HEK293 (cell line): ENCODE data around the gene ARL15.
A peak's percentile ranks its signal among the peaks of the same experiment; 100 is the strongest.

ENCODE experiments used
- GLI2 ChIP-seq: fragments of 450-650 bp; formaldehyde crosslinking; IDR thresholded peaks from 2 replicates; pipeline ENCODE4; 2017; ENCODE audit warnings: missing biosample characterization, missing genetic modification characterization, low read depth, borderline replicate concordance
- KLF8 ChIP-seq: fragments of 450-650 bp; formaldehyde crosslinking; IDR thresholded peaks from 2 replicates; pipeline ENCODE4 v1.5.1; 2016; ENCODE audit warnings: missing biosample characterization, missing genetic modification characterization
- MYNN ChIP-seq: fragments of 450-650 bp; formaldehyde crosslinking; IDR thresholded peaks from 2 replicates; pipeline ENCODE4 v1.5.1; 2016; ENCODE audit warnings: missing biosample characterization, missing genetic modification characterization, borderline replicate concordance
- OSR2 ChIP-seq: fragments of 450-650 bp; formaldehyde crosslinking; IDR thresholded peaks from 2 replicates; pipeline ENCODE4 v1.5.1; 2016; ENCODE audit warnings: missing biosample characterization, missing genetic modification characterization
- ZBTB17 ChIP-seq: fragments of 450-650 bp; formaldehyde crosslinking; IDR thresholded peaks from 2 replicates; pipeline ENCODE4 v1.5.1; 2016; ENCODE audit warnings: missing biosample characterization, missing genetic modification characterization
- ZNF10 ChIP-seq: fragments of 450-650 bp; formaldehyde crosslinking; IDR thresholded peaks from 2 replicates; pipeline ENCODE4 v1.5.1; 2017; ENCODE audit warnings: missing biosample characterization, missing genetic modification characterization
- ZNF16 ChIP-seq: fragments of 450-650 bp; formaldehyde crosslinking; IDR thresholded peaks from 2 replicates; pipeline ENCODE4 v1.5.1; 2016; ENCODE audit warnings: low read depth, missing biosample characterization, missing genetic modification characterization
- ZNF174 ChIP-seq: fragments of 450-650 bp; formaldehyde crosslinking; IDR thresholded peaks from 2 replicates; pipeline ENCODE4 v1.5.0; 2017; ENCODE audit warnings: missing biosample characterization, mild to moderate bottlenecking, missing genetic modification characterization
- ZNF544 ChIP-seq: fragments of 450-650 bp; formaldehyde crosslinking; IDR thresholded peaks from 2 replicates; pipeline ENCODE4 v1.5.0; 2017; ENCODE audit warnings: missing biosample characterization, missing genetic modification characterization
- TF ChIP-seq, protein P1 (sequence below): fragments of 450-650 bp; formaldehyde crosslinking; IDR thresholded peaks from 2 replicates; pipeline ENCODE4 v1.5.1; 2017; ENCODE audit warnings: missing biosample characterization, missing genetic modification characterization
- TF ChIP-seq, protein P2 (sequence below): sonication (generic); formaldehyde crosslinking; IDR thresholded peaks from 2 replicates; pipeline ENCODE4 v1.8.1; 2022; ENCODE audit warnings: mild to moderate bottlenecking, moderate library complexity, missing genetic modification reagents
- TF ChIP-seq, protein P3 (sequence below): fragments of 450-650 bp; formaldehyde crosslinking; IDR thresholded peaks from 2 replicates; pipeline ENCODE4 v1.5.1; 2016; ENCODE audit warnings: missing biosample characterization, missing genetic modification characterization
- TF ChIP-seq, protein P4 (sequence below): fragments of 450-650 bp; formaldehyde crosslinking; IDR thresholded peaks from 2 replicates; pipeline ENCODE4 v1.5.1; 2016; ENCODE audit warnings: missing biosample characterization, missing genetic modification characterization
- TF ChIP-seq, protein P5 (sequence below): fragments of 450-650 bp; formaldehyde crosslinking; IDR thresholded peaks from 2 replicates; pipeline ENCODE4 v1.5.1; 2016; ENCODE audit warnings: missing biosample characterization, missing genetic modification characterization

The ARL15 gene

DNA sequence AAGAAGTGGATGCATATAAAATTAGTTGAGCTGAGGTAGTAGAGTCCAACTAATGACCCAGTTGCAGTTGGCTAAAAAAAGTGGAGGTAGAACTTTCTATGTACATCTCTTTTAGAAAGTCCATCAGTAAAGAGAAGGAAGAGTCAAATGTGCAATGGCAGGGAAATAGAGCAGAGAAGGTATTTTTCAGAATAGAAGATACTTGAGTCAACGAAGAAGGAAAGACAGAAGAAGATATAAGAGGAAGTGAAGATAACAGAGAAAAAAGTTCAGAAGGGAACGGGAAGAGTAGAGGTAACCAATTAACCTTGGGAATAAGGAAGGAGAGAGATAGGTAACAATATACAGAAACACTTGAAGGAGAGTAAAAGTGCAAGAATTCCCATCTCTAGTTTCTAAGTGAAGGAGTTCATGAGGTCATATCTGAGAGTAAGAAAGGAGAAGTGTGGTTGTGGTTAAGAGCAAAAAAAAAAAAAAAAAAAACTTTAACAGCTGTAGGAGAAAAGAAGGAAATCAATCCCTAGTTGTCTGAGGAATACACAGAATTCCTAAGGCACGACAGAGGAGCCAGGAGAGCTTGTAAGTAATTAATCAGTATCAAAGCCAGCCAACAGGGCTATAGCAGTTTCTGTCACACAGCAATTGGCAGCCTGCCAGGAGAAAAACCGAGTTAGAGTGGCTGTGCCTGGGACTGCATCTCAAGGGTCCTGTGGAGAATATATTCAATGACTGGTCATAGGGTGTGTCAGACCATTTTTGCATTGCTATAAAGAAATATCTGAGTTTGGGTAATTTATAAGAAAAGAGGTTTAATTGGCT lies 61.0 kb downstream of the ARL15 start (continued):
- TF ChIP-seq OSR2 (tag by site-specific recombination) = no peak
- no peak for TF ChIP-seq KLF8
- peak; percentile 91 for TF ChIP-seq ZNF544 (tag by site-specific recombination)
- TF ChIP-seq, protein P1, sequence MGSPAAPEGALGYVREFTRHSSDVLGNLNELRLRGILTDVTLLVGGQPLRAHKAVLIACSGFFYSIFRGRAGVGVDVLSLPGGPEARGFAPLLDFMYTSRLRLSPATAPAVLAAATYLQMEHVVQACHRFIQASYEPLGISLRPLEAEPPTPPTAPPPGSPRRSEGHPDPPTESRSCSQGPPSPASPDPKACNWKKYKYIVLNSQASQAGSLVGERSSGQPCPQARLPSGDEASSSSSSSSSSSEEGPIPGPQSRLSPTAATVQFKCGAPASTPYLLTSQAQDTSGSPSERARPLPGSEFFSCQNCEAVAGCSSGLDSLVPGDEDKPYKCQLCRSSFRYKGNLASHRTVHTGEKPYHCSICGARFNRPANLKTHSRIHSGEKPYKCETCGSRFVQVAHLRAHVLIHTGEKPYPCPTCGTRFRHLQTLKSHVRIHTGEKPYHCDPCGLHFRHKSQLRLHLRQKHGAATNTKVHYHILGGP (tag by site-specific recombination) = peak; percentile 52; the same call in 1 of the 2 replicates
- TF ChIP-seq MYNN (tag by site-specific recombination) = no peak
- TF ChIP-seq ZNF16 (tag by site-specific recombination) = no peak
- TF ChIP-seq, protein P2, sequence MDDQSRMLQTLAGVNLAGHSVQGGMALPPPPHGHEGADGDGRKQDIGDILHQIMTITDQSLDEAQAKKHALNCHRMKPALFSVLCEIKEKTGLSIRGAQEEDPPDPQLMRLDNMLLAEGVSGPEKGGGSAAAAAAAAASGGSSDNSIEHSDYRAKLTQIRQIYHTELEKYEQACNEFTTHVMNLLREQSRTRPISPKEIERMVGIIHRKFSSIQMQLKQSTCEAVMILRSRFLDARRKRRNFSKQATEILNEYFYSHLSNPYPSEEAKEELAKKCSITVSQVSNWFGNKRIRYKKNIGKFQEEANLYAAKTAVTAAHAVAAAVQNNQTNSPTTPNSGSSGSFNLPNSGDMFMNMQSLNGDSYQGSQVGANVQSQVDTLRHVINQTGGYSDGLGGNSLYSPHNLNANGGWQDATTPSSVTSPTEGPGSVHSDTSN (CRISPR knock-in tag) = no peak
- TF ChIP-seq, protein P3, sequence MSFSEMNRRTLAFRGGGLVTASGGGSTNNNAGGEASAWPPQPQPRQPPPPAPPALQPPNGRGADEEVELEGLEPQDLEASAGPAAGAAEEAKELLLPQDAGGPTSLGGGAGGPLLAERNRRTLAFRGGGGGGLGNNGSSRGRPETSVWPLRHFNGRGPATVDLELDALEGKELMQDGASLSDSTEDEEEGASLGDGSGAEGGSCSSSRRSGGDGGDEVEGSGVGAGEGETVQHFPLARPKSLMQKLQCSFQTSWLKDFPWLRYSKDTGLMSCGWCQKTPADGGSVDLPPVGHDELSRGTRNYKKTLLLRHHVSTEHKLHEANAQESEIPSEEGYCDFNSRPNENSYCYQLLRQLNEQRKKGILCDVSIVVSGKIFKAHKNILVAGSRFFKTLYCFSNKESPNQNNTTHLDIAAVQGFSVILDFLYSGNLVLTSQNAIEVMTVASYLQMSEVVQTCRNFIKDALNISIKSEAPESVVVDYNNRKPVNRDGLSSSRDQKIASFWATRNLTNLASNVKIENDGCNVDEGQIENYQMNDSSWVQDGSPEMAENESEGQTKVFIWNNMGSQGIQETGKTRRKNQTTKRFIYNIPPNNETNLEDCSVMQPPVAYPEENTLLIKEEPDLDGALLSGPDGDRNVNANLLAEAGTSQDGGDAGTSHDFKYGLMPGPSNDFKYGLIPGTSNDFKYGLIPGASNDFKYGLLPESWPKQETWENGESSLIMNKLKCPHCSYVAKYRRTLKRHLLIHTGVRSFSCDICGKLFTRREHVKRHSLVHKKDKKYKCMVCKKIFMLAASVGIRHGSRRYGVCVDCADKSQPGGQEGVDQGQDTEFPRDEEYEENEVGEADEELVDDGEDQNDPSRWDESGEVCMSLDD (tag by site-specific recombination) = no peak
- 0 out of 2 replicates have a peak, but pooled peaks have one; percentile 22 for TF ChIP-seq ZBTB17 (tag by site-specific recombination)
- no peak for TF ChIP-seq GLI2 (tag by site-specific recombination)
- no peak for TF ChIP-seq ZNF10 (tag by site-specific recombination)
- TF ChIP-seq, protein P4, sequence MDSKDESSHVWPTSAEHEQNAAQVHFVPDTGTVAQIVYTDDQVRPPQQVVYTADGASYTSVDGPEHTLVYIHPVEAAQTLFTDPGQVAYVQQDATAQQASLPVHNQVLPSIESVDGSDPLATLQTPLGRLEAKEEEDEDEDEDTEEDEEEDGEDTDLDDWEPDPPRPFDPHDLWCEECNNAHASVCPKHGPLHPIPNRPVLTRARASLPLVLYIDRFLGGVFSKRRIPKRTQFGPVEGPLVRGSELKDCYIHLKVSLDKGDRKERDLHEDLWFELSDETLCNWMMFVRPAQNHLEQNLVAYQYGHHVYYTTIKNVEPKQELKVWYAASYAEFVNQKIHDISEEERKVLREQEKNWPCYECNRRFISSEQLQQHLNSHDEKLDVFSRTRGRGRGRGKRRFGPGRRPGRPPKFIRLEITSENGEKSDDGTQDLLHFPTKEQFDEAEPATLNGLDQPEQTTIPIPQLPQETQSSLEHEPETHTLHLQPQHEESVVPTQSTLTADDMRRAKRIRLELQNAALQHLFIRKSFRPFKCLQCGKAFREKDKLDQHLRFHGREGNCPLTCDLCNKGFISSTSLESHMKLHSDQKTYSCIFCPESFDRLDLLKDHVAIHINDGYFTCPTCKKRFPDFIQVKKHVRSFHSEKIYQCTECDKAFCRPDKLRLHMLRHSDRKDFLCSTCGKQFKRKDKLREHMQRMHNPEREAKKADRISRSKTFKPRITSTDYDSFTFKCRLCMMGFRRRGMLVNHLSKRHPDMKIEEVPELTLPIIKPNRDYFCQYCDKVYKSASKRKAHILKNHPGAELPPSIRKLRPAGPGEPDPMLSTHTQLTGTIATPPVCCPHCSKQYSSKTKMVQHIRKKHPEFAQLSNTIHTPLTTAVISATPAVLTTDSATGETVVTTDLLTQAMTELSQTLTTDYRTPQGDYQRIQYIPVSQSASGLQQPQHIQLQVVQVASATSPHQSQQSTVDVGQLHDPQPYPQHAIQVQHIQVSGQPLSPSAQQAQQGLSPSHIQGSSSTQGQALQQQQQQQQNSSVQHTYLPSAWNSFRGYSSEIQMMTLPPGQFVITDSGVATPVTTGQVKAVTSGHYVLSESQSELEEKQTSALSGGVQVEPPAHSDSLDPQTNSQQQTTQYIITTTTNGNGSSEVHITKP (tag by site-specific recombination) = peak; percentile 17; the same call in 1 of the 2 replicates
- 0 out of 2 replicates have a peak, but pooled peaks have one; percentile 23 for TF ChIP-seq ZNF174 (tag by site-specific recombination)
- TF ChIP-seq, protein P5, sequence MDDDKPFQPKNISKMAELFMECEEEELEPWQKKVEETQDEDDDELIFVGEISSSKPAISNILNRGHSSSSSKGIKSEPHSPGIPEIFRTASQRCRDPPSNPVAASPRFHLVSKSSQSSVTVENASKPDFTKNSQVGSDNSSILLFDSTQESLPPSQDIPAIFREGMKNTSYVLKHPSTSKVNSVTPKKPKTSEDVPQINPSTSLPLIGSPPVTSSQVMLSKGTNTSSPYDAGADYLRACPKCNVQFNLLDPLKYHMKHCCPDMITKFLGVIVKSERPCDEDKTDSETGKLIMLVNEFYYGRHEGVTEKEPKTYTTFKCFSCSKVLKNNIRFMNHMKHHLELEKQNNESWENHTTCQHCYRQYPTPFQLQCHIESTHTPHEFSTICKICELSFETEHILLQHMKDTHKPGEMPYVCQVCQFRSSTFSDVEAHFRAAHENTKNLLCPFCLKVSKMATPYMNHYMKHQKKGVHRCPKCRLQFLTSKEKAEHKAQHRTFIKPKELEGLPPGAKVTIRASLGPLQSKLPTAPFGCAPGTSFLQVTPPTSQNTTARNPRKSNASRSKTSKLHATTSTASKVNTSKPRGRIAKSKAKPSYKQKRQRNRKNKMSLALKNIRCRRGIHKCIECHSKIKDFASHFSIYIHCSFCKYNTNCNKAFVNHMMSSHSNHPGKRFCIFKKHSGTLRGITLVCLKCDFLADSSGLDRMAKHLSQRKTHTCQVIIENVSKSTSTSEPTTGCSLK (tag by site-specific recombination) = no peak; the same call in 1 of the 2 replicates
